ENCODE results near the gene BORCS6.
"Not testable (repeated sequence)": the region's sequence is repeated elsewhere in the genome, so short reads cannot be mapped to it uniquely, and the experiment has no call there.

The BORCS6 gene

GRCh38 chr17:8222630-8223355, 32.8 kb upstream of the BORCS6 start:
- DNase-seq (ENCODE audit: insufficient read length, low spot score) (peak; percentile 50), FAIRE-seq (no peak)
- peak; percentile 66 for TF ChIP-seq POLR2A (IDR thresholded peaks at IDR 0.05; ENCODE audit: low read depth, low read length)

GRCh38 chr17:8222380-8222629, 32.3 kb upstream of the BORCS6 start:
- FAIRE-seq (no peak), DNase-seq (ENCODE audit: insufficient read length, low spot score) (no peak)
- TF ChIP-seq POLR2A (IDR thresholded peaks at IDR 0.05; ENCODE audit: low read depth, low read length), result no peak

GRCh38 chr17:8221663-8222379, 31.8 kb upstream of the BORCS6 start:
- FAIRE-seq, result no peak
- no peak for TF ChIP-seq POLR2A (IDR thresholded peaks at IDR 0.05; ENCODE audit: low read depth, low read length)

GRCh38 chr17:8220783-8221662, 31.0 kb upstream of the BORCS6 start:
- no peak for TF ChIP-seq POLR2A (IDR thresholded peaks at IDR 0.05; ENCODE audit: low read depth, low read length)
- FAIRE-seq, result no peak
- DNase-seq (ENCODE audit: insufficient read length, low spot score), result peak; percentile 48

More at GRCh38 chr17:8221663-8222379, 31.8 kb upstream of the BORCS6 start:
- peak; percentile 21 for DNase-seq (ENCODE audit: insufficient read length, low spot score)

- FAIRE-seq, result not testable (repeated sequence)
Measured at GRCh38 chr17:8214000-8214399, 24.0 kb upstream of the BORCS6 start.

GRCh38 chr17:8212312-8213180, 22.6 kb upstream of the BORCS6 start:
- no peak for DNase-seq (ENCODE audit: insufficient read length, low spot score)
- TF ChIP-seq POLR2A (IDR thresholded peaks at IDR 0.05; ENCODE audit: low read depth, low read length), result no peak
- no peak for FAIRE-seq

More at GRCh38 chr17:8214000-8214399, 24.0 kb upstream of the BORCS6 start:
- DNase-seq (ENCODE audit: insufficient read length, low spot score), result not testable (repeated sequence)

- no peak for TF ChIP-seq POLR2A (IDR thresholded peaks at IDR 0.05; ENCODE audit: low read depth, low read length)
- DNase-seq (ENCODE audit: insufficient read length, low spot score) (no peak), FAIRE-seq (no peak)
Measured at GRCh38 chr17:8210761-8211458, 20.9 kb upstream of the BORCS6 start.

GRCh38 chr17:8209907-8210760, 20.2 kb upstream of the BORCS6 start, which contains the start of gene AURKB:
AURKB (minus strand) TSS chr17:8210575; CDS start chr17:8210224, 351 bp downstream.
- TF ChIP-seq POLR2A (IDR thresholded peaks at IDR 0.05; ENCODE audit: low read depth, low read length), result peak; percentile 91
- FAIRE-seq, result peak; percentile 55
- peak; percentile 84 for DNase-seq (ENCODE audit: insufficient read length, low spot score)

- FAIRE-seq (no peak), DNase-seq (ENCODE audit: insufficient read length, low spot score) (no peak)
- TF ChIP-seq POLR2A (IDR thresholded peaks at IDR 0.05; ENCODE audit: low read depth, low read length), result no peak
Measured at GRCh38 chr17:8206536-8206935, 16.6 kb upstream of the BORCS6 start.

- DNase-seq (ENCODE audit: insufficient read length, low spot score) (no peak), FAIRE-seq (no peak)
- TF ChIP-seq POLR2A (IDR thresholded peaks at IDR 0.05; ENCODE audit: low read depth, low read length), result no peak
Measured at GRCh38 chr17:8204761-8205555, 15.0 kb upstream of the BORCS6 start.

Data from H54 (cell line).